CD4-positive, alpha-beta T cell (primary cell): Measurements from ENCODE around the gene DNAI2. TPM values are rescaled to one million over a fixed set of nuclear protein-coding genes. Genes with fewer than 3 reads are reported as not detected.
"Not testable (repeated sequence)": the region's sequence is repeated elsewhere in the genome, so short reads cannot be mapped to it uniquely, and the experiment has no call there.

Experiments
- ATAC-seq: fragments of 200-7000 bp; cut with Tn5 transposase; one replicate; pipeline ENCODE4 v1.10.0; 2022; ENCODE audit warnings: mild to moderate bottlenecking; ENCODE audit not compliant: poor library complexity
- CTCF ChIA-PET: fragments of 350-600 bp; sonication (Branson Sonifier 250); formaldehyde crosslinking; loops from one replicate; lab custom pipeline; 2021; ENCODE audit warnings: antibody characterized with exemption, inconsistent platforms; lab: Charles Lee
- POLR2A ChIA-PET: fragments of 350-600 bp; sonication (Branson Sonifier 250); formaldehyde crosslinking; loops from one replicate; lab custom pipeline; 2021; ENCODE audit warnings: antibody characterized with exemption, inconsistent platforms; lab: Charles Lee
- DNase-seq, 14 experiments: peaks; one replicate each; pipeline ENCODE4 v3.0.0-alpha.2; 2013 to 2020; ENCODE audit warnings: mixed read lengths in 2 of 14
- H3K27ac ChIP-seq, 2 donors: one replicate each; pipeline versions ENCODE4 v1.5.1 to v1.7.0; 2013; ENCODE audit warnings: low read length in 2 of 2, low read depth in 1 of 2, mild to moderate bottlenecking in 1 of 2
- H3K27me3 ChIP-seq, 2 experiments: 1 replicate in 1 of 2; 2 replicates in 1 of 2; pipeline versions ENCODE4 v1.6.1 to v1.7.0; 2013; ENCODE audit warnings: low read length in 2 of 2, control low read depth in 1 of 2, mild to moderate bottlenecking in 1 of 2, moderate library complexity in 1 of 2; ENCODE audit not compliant: insufficient read depth in 2 of 2, control insufficient read depth in 1 of 2
- H3K36me3 ChIP-seq: one replicate; pipeline ENCODE4 v1.6.1; 2013; ENCODE audit warnings: low read length, control low read depth; ENCODE audit not compliant: insufficient read depth
- H3K4me1 ChIP-seq: one replicate; pipeline ENCODE4 v1.6.1; 2013; ENCODE audit warnings: low read length, control low read depth; ENCODE audit not compliant: insufficient read depth
- H3K4me3 ChIP-seq: one replicate; pipeline ENCODE4 v1.5.1; 2013; ENCODE audit warnings: mild to moderate bottlenecking, low read length, moderate library complexity
- H3K9me3 ChIP-seq, 2 experiments: 1 replicate in 1 of 2; 2 replicates in 1 of 2; pipeline versions ENCODE4 v1.6.1 to v1.7.0; 2013; ENCODE audit warnings: low read length in 2 of 2, mild to moderate bottlenecking in 2 of 2, control low read depth in 1 of 2, moderate library complexity in 1 of 2; ENCODE audit not compliant: control insufficient read depth in 1 of 2, insufficient read depth in 1 of 2
- H3K27ac Mint-ChIP-seq: one replicate; pipeline ENCODE4 v1.8.0; 2020; ENCODE audit warnings: mixed read lengths
- H3K27me3 Mint-ChIP-seq: one replicate; pipeline ENCODE4 v1.8.0; 2021; ENCODE audit warnings: mixed read lengths
- H3K36me3 Mint-ChIP-seq: one replicate; pipeline ENCODE4 v1.8.0; 2021; ENCODE audit warnings: low read depth, mixed read lengths
- H3K4me1 Mint-ChIP-seq: one replicate; pipeline ENCODE4 v1.8.0; 2021; ENCODE audit warnings: low read depth, mixed read lengths
- H3K4me3 Mint-ChIP-seq: one replicate; pipeline ENCODE4 v1.8.0; 2020; ENCODE audit warnings: mild to moderate bottlenecking, mixed read lengths
- H3K9me3 Mint-ChIP-seq: one replicate; pipeline ENCODE4 v1.8.0; 2020; ENCODE audit warnings: mixed read lengths
- intact Hi-C, 2 experiments: fragments of 100-400 bp; cut with DNase I in 1 of 2; cut with micrococcal nuclease in 1 of 2; formaldehyde crosslinking; loops; one replicate each; pipeline versions ENCODE4 v1.15.1 to v1.9.0; 2023 to 2025; cut with DNase I, micrococcal nuclease
- total RNA-seq, 174 experiments: library from RNA in 2 of 174; stranded (reverse) in 2 of 174; gene quantifications; one replicate each; pipeline ENCODE4 v1.2.3 and lab custom pipeline; 2021 to 2026
- TF ChIP-seq, protein P1 (sequence below): fragments of 200-600 bp; IDR thresholded peaks from one replicate; pipeline ENCODE4 v1.8.0; 2022; ENCODE audit warnings: antibody characterized with exemption, mild to moderate bottlenecking

The DNAI2 gene
- total RNA-seq, 2 experiments from 2014 or later: 0.66 to 1.2 TPM

DNA sequence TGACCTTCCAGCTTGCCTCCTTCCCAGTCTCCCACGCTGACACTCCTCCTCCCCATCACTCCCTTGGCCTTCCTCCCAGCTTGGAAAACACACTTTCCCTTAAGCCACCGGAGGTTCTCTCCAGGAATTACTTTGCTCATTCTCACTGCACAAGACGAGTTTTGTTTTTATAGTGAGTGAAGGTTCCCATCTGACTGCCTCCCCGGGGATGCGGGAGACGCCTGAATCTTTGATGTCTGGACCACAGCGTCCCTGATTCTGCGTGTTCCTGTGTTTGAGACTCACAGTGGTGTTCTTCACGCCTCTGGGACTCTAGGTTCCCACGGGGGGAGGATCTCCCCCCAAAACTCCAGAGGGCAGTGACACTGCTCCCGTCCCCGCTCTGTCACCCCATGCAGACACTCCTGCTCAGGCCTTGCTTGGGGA, 2.0 kb downstream of the DNAI2 start:
- peak overlapping the region; percentile 60 for H3K27ac Mint-ChIP-seq
- peaks cover 50% of the 10 kb centered on the region for H3K4me1 ChIP-seq
- ATAC-seq: no peak
- H3K4me1 Mint-ChIP-seq: peaks cover 46% of the 10 kb centered on the region
- peaks cover 0 to 2% of the 10 kb centered on the region in 2 experiments for H3K27me3 ChIP-seq
- ChIA-PET POLR2A (interaction anchor here (1.8 kb wide), 1 partner anchor 20 kb away, joined by 4 read pairs; no protein-coding TSS in a partner anchor), CTCF (no interaction called here)
- no peak overlapping the region for H3K4me3 Mint-ChIP-seq
- H3K36me3 Mint-ChIP-seq: no peaks in the 10 kb centered on the region
- H3K27ac ChIP-seq: no peak overlapping the region
- no peak for DNase-seq
- H3K9me3 ChIP-seq: no peaks in the 10 kb centered on the region
- no peaks in the 10 kb centered on the region for H3K36me3 ChIP-seq
- intact Hi-C loops: no loop called here
- H3K4me3 ChIP-seq: no peak overlapping the region
- H3K9me3 Mint-ChIP-seq: no peaks in the 10 kb centered on the region
- TF ChIP-seq, protein P1, sequence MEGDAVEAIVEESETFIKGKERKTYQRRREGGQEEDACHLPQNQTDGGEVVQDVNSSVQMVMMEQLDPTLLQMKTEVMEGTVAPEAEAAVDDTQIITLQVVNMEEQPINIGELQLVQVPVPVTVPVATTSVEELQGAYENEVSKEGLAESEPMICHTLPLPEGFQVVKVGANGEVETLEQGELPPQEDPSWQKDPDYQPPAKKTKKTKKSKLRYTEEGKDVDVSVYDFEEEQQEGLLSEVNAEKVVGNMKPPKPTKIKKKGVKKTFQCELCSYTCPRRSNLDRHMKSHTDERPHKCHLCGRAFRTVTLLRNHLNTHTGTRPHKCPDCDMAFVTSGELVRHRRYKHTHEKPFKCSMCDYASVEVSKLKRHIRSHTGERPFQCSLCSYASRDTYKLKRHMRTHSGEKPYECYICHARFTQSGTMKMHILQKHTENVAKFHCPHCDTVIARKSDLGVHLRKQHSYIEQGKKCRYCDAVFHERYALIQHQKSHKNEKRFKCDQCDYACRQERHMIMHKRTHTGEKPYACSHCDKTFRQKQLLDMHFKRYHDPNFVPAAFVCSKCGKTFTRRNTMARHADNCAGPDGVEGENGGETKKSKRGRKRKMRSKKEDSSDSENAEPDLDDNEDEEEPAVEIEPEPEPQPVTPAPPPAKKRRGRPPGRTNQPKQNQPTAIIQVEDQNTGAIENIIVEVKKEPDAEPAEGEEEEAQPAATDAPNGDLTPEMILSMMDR: no peak
- peaks cover 4% of the 10 kb centered on the region for H3K27me3 Mint-ChIP-seq

DNA sequence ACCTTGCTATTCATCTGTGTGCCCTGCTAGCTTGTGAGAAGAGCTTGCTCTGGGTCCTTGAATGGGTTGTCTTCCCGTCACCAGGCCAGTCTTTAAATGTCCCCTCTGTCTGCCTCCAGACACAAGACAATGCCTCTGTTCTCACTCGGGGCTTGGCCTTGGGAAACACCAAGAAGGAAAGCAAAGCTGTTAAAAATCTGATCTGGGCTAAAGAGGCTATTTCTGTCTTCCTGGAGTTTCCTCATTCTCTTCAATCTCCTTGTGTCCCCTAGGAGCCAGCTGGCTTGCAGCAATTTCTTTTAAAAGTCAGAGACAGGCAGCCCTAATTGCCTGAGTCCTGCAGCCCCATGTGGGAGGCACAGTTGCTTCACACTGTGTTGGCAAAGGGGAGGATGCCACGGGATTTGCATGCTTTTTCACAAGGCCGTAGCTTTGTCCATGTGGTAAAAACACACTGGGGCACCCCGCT, 2.5 kb downstream of the DNAI2 start:
- peaks cover 4% of the 10 kb centered on the region for H3K27me3 Mint-ChIP-seq
- H3K9me3 ChIP-seq: peaks cover 0 to 1% of the 10 kb centered on the region in 2 experiments
- TF ChIP-seq, protein P1: no peak
- H3K27me3 ChIP-seq: peaks cover 0 to 2% of the 10 kb centered on the region in 2 experiments
- H3K4me1 ChIP-seq: peaks cover 55% of the 10 kb centered on the region
- ATAC-seq (no peak), DNase-seq (no peak)
- H3K4me3 Mint-ChIP-seq: no peak overlapping the region
- H3K36me3 Mint-ChIP-seq: no peaks in the 10 kb centered on the region
- no peaks in the 10 kb centered on the region for H3K9me3 Mint-ChIP-seq
- no peak overlapping the region for H3K27ac ChIP-seq
- H3K4me3 ChIP-seq: no peak overlapping the region
- intact Hi-C loops: no loop called here
- CTCF ChIA-PET: no interaction called here
- POLR2A ChIA-PET: no interaction called here
- H3K27ac Mint-ChIP-seq: peak overlapping the region; percentile 53
- H3K4me1 Mint-ChIP-seq: peaks cover 48% of the 10 kb centered on the region
- H3K36me3 ChIP-seq: no peaks in the 10 kb centered on the region

DNA sequence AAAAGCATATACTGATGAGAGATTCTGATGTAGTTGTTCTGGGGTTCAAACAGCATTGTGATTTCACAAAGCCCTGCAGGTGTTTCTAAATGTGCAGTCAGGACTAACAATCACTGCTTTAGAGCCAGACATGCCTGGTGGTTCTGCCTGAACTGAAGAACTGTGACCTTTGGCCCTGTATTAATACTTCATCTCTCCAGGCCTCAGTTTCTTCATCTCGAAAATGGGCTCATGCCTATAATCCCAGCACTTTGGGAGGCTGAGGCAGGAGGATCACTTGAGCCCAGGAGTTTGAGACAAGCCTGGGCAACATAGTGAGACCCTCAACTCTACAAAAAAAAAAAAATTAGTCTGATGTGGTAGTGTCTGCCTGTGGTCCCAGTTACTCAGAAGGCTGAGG, 3.9 kb downstream of the DNAI2 start:
- no peaks in the 10 kb centered on the region for H3K9me3 Mint-ChIP-seq
- H3K27me3 Mint-ChIP-seq: peaks cover 2% of the 10 kb centered on the region
- TF ChIP-seq, protein P1: no peak
- Histone ChIP-seq H3K27ac (peak overlapping the region in 1 of 2 donors; percentile 17), H3K27me3 (peaks cover 0 to 2% of the 10 kb centered on the region in 2 experiments), H3K4me3 (no peak overlapping the region), H3K36me3 (no peaks in the 10 kb centered on the region), H3K4me1 (peaks cover 68% of the 10 kb centered on the region), H3K9me3 (peaks cover 0 to 9% of the 10 kb centered on the region in 2 experiments)
- H3K36me3 Mint-ChIP-seq: no peaks in the 10 kb centered on the region
- peak overlapping the region; percentile 59 for H3K27ac Mint-ChIP-seq
- ATAC-seq (no peak), DNase-seq (no peak)
- ChIA-PET POLR2A (no interaction called here), CTCF (no interaction called here)
- intact Hi-C loops: no loop called here
- no peak overlapping the region for H3K4me3 Mint-ChIP-seq
- H3K4me1 Mint-ChIP-seq: peaks cover 61% of the 10 kb centered on the region

GRCh38 chr17:74279617-74280016, 5.6 kb downstream of the DNAI2 start:
- not testable (repeated sequence) for H3K9me3 ChIP-seq, H3K27me3 Mint-ChIP-seq, ATAC-seq, H3K4me3 ChIP-seq, H3K27me3 ChIP-seq, H3K36me3 ChIP-seq, H3K9me3 Mint-ChIP-seq, H3K4me3 Mint-ChIP-seq, H3K36me3 Mint-ChIP-seq, DNase-seq
- peak overlapping the region; percentile 90 for H3K27ac Mint-ChIP-seq
- peaks cover 57% of the 10 kb centered on the region for H3K4me1 Mint-ChIP-seq
- CTCF ChIA-PET: interaction anchor here (1.3 kb wide), 1 partner anchor 21 kb away, joined by 3 read pairs; no protein-coding TSS in a partner anchor
- POLR2A ChIA-PET: interaction anchor here (0.7 to 4.5 kb wide), 3 partner anchors 8 to 66 kb away, joined by 5 to 28 read pairs (median 7); partner anchors contain the start of gene TTYH2
- intact Hi-C loops: loop anchor here (5.0 kb wide), 1 partner anchor 67 kb away; the partner anchor contains the start of gene TTYH2 (in 2 of the 2)
- Histone ChIP-seq H3K4me1 (peaks cover 73% of the 10 kb centered on the region), H3K27ac (peak overlapping the region; percentile 57 to 90)
